ENCODE data around the gene LZTFL1.

LZTFL1 gene

DNA sequence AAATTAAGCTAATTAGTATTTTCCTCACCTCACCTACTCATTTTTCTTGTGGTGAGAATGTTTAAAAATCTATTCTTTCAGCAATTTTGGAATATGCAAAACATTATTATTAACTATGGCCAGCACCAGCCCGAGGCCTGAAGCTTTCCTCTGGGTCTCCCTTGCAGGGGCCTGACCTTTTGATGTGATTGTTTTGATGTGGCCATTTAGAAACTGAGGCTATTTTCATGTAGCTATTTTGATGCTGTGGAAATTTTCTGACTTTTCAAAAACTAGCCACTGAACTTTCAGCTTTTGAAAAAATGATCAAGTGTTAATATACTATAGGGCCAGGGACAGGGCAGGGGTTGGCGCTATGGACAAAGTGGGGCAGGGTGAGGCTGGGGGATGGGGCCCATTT, 36.2 kb upstream of the LZTFL1 start:
- H3K36me3 ChIP-seq (ENCODE audit: insufficient read depth, low read length) = no peaks in the 10 kb centered on the region
- H3K4me3 ChIP-seq (ENCODE audit: low read depth, low read length) = no peak overlapping the region
- H3K4me1 ChIP-seq (ENCODE audit: control insufficient read depth, insufficient read depth, low read length, unreplicated experiment) = no peaks in the 10 kb centered on the region
- peaks cover 66% of the 10 kb centered on the region for H3K27me3 ChIP-seq (ENCODE audit: insufficient read depth, low read length)
- H2AFZ ChIP-seq (ENCODE audit: low read length, unreplicated experiment) = no peak overlapping the region
- H3K27ac ChIP-seq (ENCODE audit: low read depth, low read length) = no peak overlapping the region
- no peaks in the 10 kb centered on the region for H3K79me2 ChIP-seq (ENCODE audit: control insufficient read depth, insufficient read depth, low read length, unreplicated experiment)

DNA sequence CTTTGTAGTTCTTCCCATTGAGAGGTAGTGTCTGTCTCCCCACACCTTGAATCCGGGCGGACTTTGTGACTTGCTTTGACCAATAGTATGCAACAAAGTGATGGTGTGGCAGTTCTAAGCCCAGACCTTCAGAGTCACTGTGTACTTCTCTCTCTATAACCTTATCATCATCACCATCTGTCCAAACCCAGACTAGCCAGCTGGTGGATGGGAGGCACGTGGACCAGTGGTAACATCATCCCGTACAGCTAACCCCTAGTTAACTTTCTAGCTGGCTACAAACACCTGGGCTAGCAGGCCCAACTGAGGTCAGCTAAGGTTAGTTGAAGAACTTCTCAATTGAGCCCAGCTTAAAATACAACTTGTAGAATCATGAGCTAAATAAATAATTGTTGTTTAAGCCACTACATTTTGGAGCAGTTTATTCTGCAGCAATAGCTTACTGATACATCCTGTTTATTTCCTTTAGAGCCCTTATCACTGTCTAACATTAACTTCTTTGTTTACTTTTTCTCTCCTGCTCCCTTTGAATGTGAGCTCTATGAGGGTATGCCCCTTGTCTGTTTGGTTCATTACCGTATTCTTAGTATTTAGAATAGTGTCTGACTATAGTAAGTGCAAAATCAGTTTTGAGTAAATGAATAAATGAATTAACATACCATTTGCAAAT, 32.9 kb upstream of the LZTFL1 start:
- H3K27me3 ChIP-seq (ENCODE audit: insufficient read depth, low read length) = peaks cover 82% of the 10 kb centered on the region
- H3K4me3 ChIP-seq (ENCODE audit: low read depth, low read length) = no peak overlapping the region
- no peaks in the 10 kb centered on the region for H3K36me3 ChIP-seq (ENCODE audit: insufficient read depth, low read length)
- no peaks in the 10 kb centered on the region for H3K79me2 ChIP-seq (ENCODE audit: control insufficient read depth, insufficient read depth, low read length, unreplicated experiment)
- no peak overlapping the region for H3K27ac ChIP-seq (ENCODE audit: low read depth, low read length)
- no peaks in the 10 kb centered on the region for H3K4me1 ChIP-seq (ENCODE audit: control insufficient read depth, insufficient read depth, low read length, unreplicated experiment)
- no peak overlapping the region for H2AFZ ChIP-seq (ENCODE audit: low read length, unreplicated experiment)

- H3K27me3 ChIP-seq (ENCODE audit: insufficient read depth, low read length) = peaks cover 84% of the 10 kb centered on the region
- no peak overlapping the region for H2AFZ ChIP-seq (ENCODE audit: low read length, unreplicated experiment)
- no peak overlapping the region for H3K4me3 ChIP-seq (ENCODE audit: low read depth, low read length)
- H3K4me1 ChIP-seq (ENCODE audit: control insufficient read depth, insufficient read depth, low read length, unreplicated experiment) = no peaks in the 10 kb centered on the region
- no peak overlapping the region for H3K27ac ChIP-seq (ENCODE audit: low read depth, low read length)
- no peaks in the 10 kb centered on the region for H3K79me2 ChIP-seq (ENCODE audit: control insufficient read depth, insufficient read depth, low read length, unreplicated experiment)
- no peaks in the 10 kb centered on the region for H3K36me3 ChIP-seq (ENCODE audit: insufficient read depth, low read length)
Measured at GRCh38 chr3:45873638-45874037, 31.7 kb upstream of the LZTFL1 start.

GRCh38 chr3:45873036-45873435, 31.1 kb upstream of the LZTFL1 start:
- Histone ChIP-seq H3K27ac (ENCODE audit: low read depth, low read length) (no peak overlapping the region), H3K79me2 (ENCODE audit: control insufficient read depth, insufficient read depth, low read length, unreplicated experiment) (no peaks in the 10 kb centered on the region), H3K36me3 (ENCODE audit: insufficient read depth, low read length) (no peaks in the 10 kb centered on the region), H3K4me1 (ENCODE audit: control insufficient read depth, insufficient read depth, low read length, unreplicated experiment) (no peaks in the 10 kb centered on the region), H2AFZ (ENCODE audit: low read length, unreplicated experiment) (no peak overlapping the region), H3K27me3 (ENCODE audit: insufficient read depth, low read length) (peaks cover 86% of the 10 kb centered on the region), H3K4me3 (ENCODE audit: low read depth, low read length) (no peak overlapping the region)

DNA sequence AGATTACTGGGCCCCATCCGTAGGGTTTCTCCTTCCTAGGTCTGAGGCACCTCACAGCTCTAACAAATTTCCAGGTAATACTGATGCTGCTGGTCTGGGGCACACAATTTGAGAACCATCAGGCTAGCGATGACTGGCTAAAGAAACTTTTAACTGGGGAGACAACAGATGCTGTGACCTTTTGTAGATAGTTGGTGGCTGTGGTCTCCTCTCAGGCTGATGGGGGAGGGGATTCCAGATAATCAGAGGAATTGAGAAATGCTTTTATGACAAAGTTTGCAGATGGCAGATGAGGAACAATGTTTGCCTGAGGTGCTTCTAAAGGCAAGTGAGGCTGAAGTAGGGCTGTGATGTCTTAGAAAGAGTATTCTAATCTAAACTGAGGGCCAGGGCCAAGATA, 30.6 kb upstream of the LZTFL1 start:
- no peak overlapping the region for H3K27ac ChIP-seq (ENCODE audit: low read depth, low read length)
- H3K4me1 ChIP-seq (ENCODE audit: control insufficient read depth, insufficient read depth, low read length, unreplicated experiment) = no peaks in the 10 kb centered on the region

GRCh38 chr3:45871780-45872179, 29.9 kb upstream of the LZTFL1 start:
- Histone ChIP-seq H3K27me3 (ENCODE audit: insufficient read depth, low read length) (peaks cover 92% of the 10 kb centered on the region), H3K79me2 (ENCODE audit: control insufficient read depth, insufficient read depth, low read length, unreplicated experiment) (no peaks in the 10 kb centered on the region), H3K27ac (ENCODE audit: low read depth, low read length) (no peak overlapping the region), H3K4me1 (ENCODE audit: control insufficient read depth, insufficient read depth, low read length, unreplicated experiment) (no peaks in the 10 kb centered on the region), H3K4me3 (ENCODE audit: low read depth, low read length) (no peak overlapping the region), H3K36me3 (ENCODE audit: insufficient read depth, low read length) (no peaks in the 10 kb centered on the region), H2AFZ (ENCODE audit: low read length, unreplicated experiment) (no peak overlapping the region)

More for the DNA sequence above, 30.6 kb upstream of the LZTFL1 start:
- Histone ChIP-seq H3K36me3 (ENCODE audit: insufficient read depth, low read length) (no peaks in the 10 kb centered on the region), H3K27me3 (ENCODE audit: insufficient read depth, low read length) (peaks cover 87% of the 10 kb centered on the region), H3K79me2 (ENCODE audit: control insufficient read depth, insufficient read depth, low read length, unreplicated experiment) (no peaks in the 10 kb centered on the region), H3K4me3 (ENCODE audit: low read depth, low read length) (no peak overlapping the region), H2AFZ (ENCODE audit: low read length, unreplicated experiment) (no peak overlapping the region)

- H3K4me3 ChIP-seq (ENCODE audit: low read depth, low read length) = no peak overlapping the region
- no peaks in the 10 kb centered on the region for H3K4me1 ChIP-seq (ENCODE audit: control insufficient read depth, insufficient read depth, low read length, unreplicated experiment)
- no peaks in the 10 kb centered on the region for H3K79me2 ChIP-seq (ENCODE audit: control insufficient read depth, insufficient read depth, low read length, unreplicated experiment)
- no peak overlapping the region for H2AFZ ChIP-seq (ENCODE audit: low read length, unreplicated experiment)
- H3K36me3 ChIP-seq (ENCODE audit: insufficient read depth, low read length) = no peaks in the 10 kb centered on the region
- H3K27ac ChIP-seq (ENCODE audit: low read depth, low read length) = no peak overlapping the region
- H3K27me3 ChIP-seq (ENCODE audit: insufficient read depth, low read length) = peaks cover 91% of the 10 kb centered on the region
Measured at GRCh38 chr3:45870099-45870498, 28.2 kb upstream of the LZTFL1 start.

- Histone ChIP-seq H3K27me3 (ENCODE audit: insufficient read depth, low read length) (peaks cover 91% of the 10 kb centered on the region), H3K4me1 (ENCODE audit: control insufficient read depth, insufficient read depth, low read length, unreplicated experiment) (no peaks in the 10 kb centered on the region), H3K4me3 (ENCODE audit: low read depth, low read length) (no peak overlapping the region), H3K27ac (ENCODE audit: low read depth, low read length) (no peak overlapping the region), H3K79me2 (ENCODE audit: control insufficient read depth, insufficient read depth, low read length, unreplicated experiment) (no peaks in the 10 kb centered on the region), H2AFZ (ENCODE audit: low read length, unreplicated experiment) (no peak overlapping the region), H3K36me3 (ENCODE audit: insufficient read depth, low read length) (no peaks in the 10 kb centered on the region)
Measured at GRCh38 chr3:45869638-45870037, 27.7 kb upstream of the LZTFL1 start.

GRCh38 chr3:45868650-45869049, 26.7 kb upstream of the LZTFL1 start:
- no peaks in the 10 kb centered on the region for H3K79me2 ChIP-seq (ENCODE audit: control insufficient read depth, insufficient read depth, low read length, unreplicated experiment)
- H3K27ac ChIP-seq (ENCODE audit: low read depth, low read length) = no peak overlapping the region
- peaks cover 91% of the 10 kb centered on the region for H3K27me3 ChIP-seq (ENCODE audit: insufficient read depth, low read length)
- no peaks in the 10 kb centered on the region for H3K4me1 ChIP-seq (ENCODE audit: control insufficient read depth, insufficient read depth, low read length, unreplicated experiment)
- no peak overlapping the region for H3K4me3 ChIP-seq (ENCODE audit: low read depth, low read length)
- H3K36me3 ChIP-seq (ENCODE audit: insufficient read depth, low read length) = no peaks in the 10 kb centered on the region
- no peak overlapping the region for H2AFZ ChIP-seq (ENCODE audit: low read length, unreplicated experiment)

- no peaks in the 10 kb centered on the region for H3K36me3 ChIP-seq (ENCODE audit: insufficient read depth, low read length)
- no peak overlapping the region for H3K4me3 ChIP-seq (ENCODE audit: low read depth, low read length)
- no peak overlapping the region for H2AFZ ChIP-seq (ENCODE audit: low read length, unreplicated experiment)
- no peaks in the 10 kb centered on the region for H3K79me2 ChIP-seq (ENCODE audit: control insufficient read depth, insufficient read depth, low read length, unreplicated experiment)
- peaks cover 92% of the 10 kb centered on the region for H3K27me3 ChIP-seq (ENCODE audit: insufficient read depth, low read length)
- no peaks in the 10 kb centered on the region for H3K4me1 ChIP-seq (ENCODE audit: control insufficient read depth, insufficient read depth, low read length, unreplicated experiment)
- H3K27ac ChIP-seq (ENCODE audit: low read depth, low read length) = no peak overlapping the region
Measured at GRCh38 chr3:45868213-45868612, 26.3 kb upstream of the LZTFL1 start.

DNA sequence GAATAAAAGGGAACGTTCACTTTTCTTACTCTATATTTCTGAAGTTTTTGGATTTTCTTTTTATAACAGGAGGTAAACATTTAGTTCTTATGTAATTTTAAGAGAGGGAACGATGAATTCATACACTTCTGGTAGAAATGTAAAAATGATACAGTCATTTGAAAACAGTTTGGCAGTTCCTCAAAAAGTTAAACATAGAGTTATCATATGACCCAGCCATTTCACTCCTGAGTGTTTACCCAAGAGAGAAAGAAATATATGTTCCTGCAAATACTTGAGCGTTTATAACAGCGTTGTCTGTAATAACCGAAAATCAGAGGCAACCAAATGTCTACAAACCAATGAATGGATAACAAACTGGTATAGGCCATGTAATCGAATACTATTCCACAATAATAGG, 23.6 kb upstream of the LZTFL1 start:
- H3K79me2 ChIP-seq (ENCODE audit: control insufficient read depth, insufficient read depth, low read length, unreplicated experiment) = no peaks in the 10 kb centered on the region
- no peak overlapping the region for H3K27ac ChIP-seq (ENCODE audit: low read depth, low read length)
- peaks cover 92% of the 10 kb centered on the region for H3K27me3 ChIP-seq (ENCODE audit: insufficient read depth, low read length)
- H3K4me1 ChIP-seq (ENCODE audit: control insufficient read depth, insufficient read depth, low read length, unreplicated experiment) = no peaks in the 10 kb centered on the region
- H2AFZ ChIP-seq (ENCODE audit: low read length, unreplicated experiment) = no peak overlapping the region
- no peak overlapping the region for H3K4me3 ChIP-seq (ENCODE audit: low read depth, low read length)
- no peaks in the 10 kb centered on the region for H3K36me3 ChIP-seq (ENCODE audit: insufficient read depth, low read length)

All from ACC112 (cell line).